AML-193 (cell line): ENCODE data around the gene DGCR6.
"Not testable (repeated sequence)": the region's sequence is repeated elsewhere in the genome, so short reads cannot be mapped to it uniquely, and the experiment has no call there.

Experiments used
- DNase-seq, 2 experiments: peaks; one replicate each; lab custom pipeline; 2025; lab: John Stamatoyannopoulos, UW

The DGCR6 gene

GRCh38 chr22:18905540-18906409 is at the start of gene DGCR6:
DGCR6 (plus strand) TSS chr22:18906320; CDS start chr22:18906375, 55 bp downstream.
- no peak for DNase-seq

GRCh38 chr22:18859314-18859713 is 46.8 kb upstream of the DGCR6 start:
- not testable (repeated sequence) for DNase-seq

GRCh38 chr22:18881260-18881659 is 24.9 kb upstream of the DGCR6 start:
- DNase-seq, result not testable (repeated sequence)

GRCh38 chr22:18884465-18884864 is 21.7 kb upstream of the DGCR6 start:
- not testable (repeated sequence) for DNase-seq

GRCh38 chr22:18888115-18888514 is 18.0 kb upstream of the DGCR6 start:
- DNase-seq, result no peak

GRCh38 chr22:18890510-18891192 is 15.5 kb upstream of the DGCR6 start:
- not testable (repeated sequence) for DNase-seq

- not testable (repeated sequence) for DNase-seq
These were observed 12.3 kb upstream of the DGCR6 start for GRCh38 chr22:18893775-18894174.

GRCh38 chr22:18896037-18896657 is 10.0 kb upstream of the DGCR6 start:
- DNase-seq, result not testable (repeated sequence)

GRCh38 chr22:18906410-18906745 is 258 bp downstream of the DGCR6 start:
- not testable (repeated sequence) for DNase-seq

- DNase-seq, result no peak
These were observed 776 bp downstream of the DGCR6 start for GRCh38 chr22:18906896-18907295.

- DNase-seq, result no peak
These were observed 3.4 kb downstream of the DGCR6 start for GRCh38 chr22:18909556-18909955.

GRCh38 chr22:18911535-18911934 is 5.4 kb downstream of the DGCR6 start:
- DNase-seq, result not testable (repeated sequence)

- DNase-seq, result not testable (repeated sequence)
These were observed 6.3 kb downstream of the DGCR6 start for GRCh38 chr22:18912264-18912946.

- DNase-seq, result not testable (repeated sequence)
These were observed 8.4 kb downstream of the DGCR6 start for GRCh38 chr22:18914558-18914957.

- DNase-seq, result not testable (repeated sequence)
These were observed 9.4 kb downstream of the DGCR6 start for GRCh38 chr22:18915550-18915949.

GRCh38 chr22:18917818-18918217 is 11.7 kb downstream of the DGCR6 start:
- not testable (repeated sequence) for DNase-seq

GRCh38 chr22:18920257-18920902 is 14.3 kb downstream of the DGCR6 start:
- not testable (repeated sequence) for DNase-seq

- no peak for DNase-seq
These were observed 19.4 kb downstream of the DGCR6 start for GRCh38 chr22:18925368-18926064.

GRCh38 chr22:18927020-18927419 is 20.9 kb downstream of the DGCR6 start:
- no peak for DNase-seq

- no peak for DNase-seq
These were observed 21.5 kb downstream of the DGCR6 start for GRCh38 chr22:18927573-18927972.

- DNase-seq, result no peak
These were observed 23.3 kb downstream of the DGCR6 start for GRCh38 chr22:18929459-18929858.
